Astrocyte (in vitro differentiated cells and primary cell): ENCODE results near the gene N4BP3. TPM values are rescaled to one million over a fixed set of nuclear protein-coding genes. Genes with fewer than 3 reads are reported as not detected.

ENCODE experiments used
- DNase-seq: peaks from one replicate; pipeline ENCODE4 v3.0.0-alpha.2; 2010; ENCODE audit warnings: low read depth
- FAIRE-seq: peaks from 2 replicates; lab custom pipeline; 2011; peaks lifted over from hg19 to GRCh38; lab: Jason Lieb, UNC
- H2AFZ ChIP-seq: 2 replicates; pipeline ENCODE4 v1.6.0; 2012; ENCODE audit warnings: low read depth, low read length, inconsistent platforms
- H3K27ac ChIP-seq: 2 replicates; pipeline ENCODE4 v1.5.1; 2011; ENCODE audit warnings: low read depth, low read length, inconsistent platforms
- H3K27me3 ChIP-seq: 2 replicates; pipeline ENCODE4 v1.6.0; 2011; ENCODE audit warnings: low read length, inconsistent platforms; ENCODE audit not compliant: insufficient read depth
- H3K36me3 ChIP-seq: 2 replicates; pipeline ENCODE4 v1.5.1; 2011; ENCODE audit warnings: low read length, inconsistent platforms; ENCODE audit not compliant: insufficient read depth
- H3K4me1 ChIP-seq: 2 replicates; pipeline ENCODE4 v1.5.1; 2011; ENCODE audit warnings: low read length, inconsistent platforms; ENCODE audit not compliant: insufficient read depth
- H3K4me2 ChIP-seq: 2 replicates; pipeline ENCODE4 v1.6.0; 2012; ENCODE audit warnings: low read length, inconsistent platforms
- H3K4me3 ChIP-seq: 2 replicates; pipeline ENCODE4 v1.5.1; 2011; ENCODE audit warnings: low read depth, mild to moderate bottlenecking, low read length, inconsistent platforms; ENCODE audit not compliant: insufficient read depth
- H3K79me2 ChIP-seq: 2 replicates; pipeline ENCODE4 v1.6.0; 2012; ENCODE audit warnings: mild to moderate bottlenecking, low read length, inconsistent platforms; ENCODE audit not compliant: insufficient read depth
- H3K9ac ChIP-seq: 2 replicates; pipeline ENCODE4 v1.6.0; 2012; ENCODE audit warnings: mild to moderate bottlenecking, low read length, inconsistent platforms
- H3K9me3 ChIP-seq: 2 replicates; pipeline ENCODE4 v1.5.1; 2012; ENCODE audit warnings: low read depth, mild to moderate bottlenecking, low read length, inconsistent platforms; ENCODE audit not compliant: insufficient read depth
- H4K20me1 ChIP-seq: 2 replicates; pipeline ENCODE4 v1.6.0; 2012; ENCODE audit warnings: low read length, inconsistent platforms; ENCODE audit not compliant: insufficient read depth
- H3K27ac Mint-ChIP-seq: one replicate; pipeline ENCODE4 v1.8.0; 2021; ENCODE audit warnings: mild to moderate bottlenecking, mixed read lengths; ENCODE audit not compliant: unreplicated experiment
- H3K27me3 Mint-ChIP-seq: one replicate; pipeline ENCODE4 v1.8.0; 2021; ENCODE audit warnings: low read depth, mixed read lengths; ENCODE audit not compliant: unreplicated experiment
- H3K36me3 Mint-ChIP-seq: one replicate; pipeline ENCODE4 v1.8.0; 2021; ENCODE audit warnings: low read depth, mixed read lengths; ENCODE audit not compliant: unreplicated experiment
- H3K4me1 Mint-ChIP-seq: one replicate; pipeline ENCODE4 v1.8.0; 2021; ENCODE audit warnings: low read depth, mixed read lengths; ENCODE audit not compliant: unreplicated experiment
- H3K4me3 Mint-ChIP-seq: one replicate; pipeline ENCODE4 v1.8.0; 2021; ENCODE audit warnings: mild to moderate bottlenecking, moderate library complexity, mixed read lengths; ENCODE audit not compliant: unreplicated experiment
- H3K9me3 Mint-ChIP-seq: one replicate; pipeline ENCODE4 v1.8.0; 2021; ENCODE audit warnings: mild to moderate bottlenecking, mixed read lengths; ENCODE audit not compliant: unreplicated experiment
- CTCF ChIP-seq: IDR thresholded peaks from 2 replicates; pipeline ENCODE4 v1.5.1; 2011; ENCODE audit warnings: low read depth, mild to moderate bottlenecking, inconsistent platforms, low read length, moderate library complexity; ENCODE audit not compliant: insufficient read depth
- EZH2 ChIP-seq: IDR thresholded peaks from 2 replicates; pipeline ENCODE4 v1.6.1; 2012; ENCODE audit warnings: mild to moderate bottlenecking, low read length, inconsistent platforms; ENCODE audit not compliant: insufficient read depth
- total RNA-seq: library from RNA; stranded (reverse); gene quantifications from 2 replicates; pipeline ENCODE4 v1.2.1, GENCODE V29; 2021

N4BP3 gene
- total RNA-seq, 1 donor from 2014 or later, result 1.3 TPM

- Histone ChIP-seq H3K4me3 (no peak overlapping the region), H3K9me3 (no peaks in the 10 kb centered on the region), H3K27me3 (no peaks in the 10 kb centered on the region), H2AFZ (no peak overlapping the region), H4K20me1 (peaks cover 34% of the 10 kb centered on the region), H3K79me2 (peaks cover 12% of the 10 kb centered on the region), H3K4me1 (peaks cover 1% of the 10 kb centered on the region), H3K9ac (no peak overlapping the region), H3K27ac (no peak overlapping the region), H3K4me2 (no peak overlapping the region), H3K36me3 (peaks cover 46% of the 10 kb centered on the region)
- FAIRE-seq (no peak), DNase-seq (no peak)
- Mint-ChIP-seq H3K4me1 (peaks cover 5% of the 10 kb centered on the region), H3K27me3 (no peaks in the 10 kb centered on the region), H3K27ac (no peak overlapping the region), H3K9me3 (no peaks in the 10 kb centered on the region), H3K36me3 (peaks cover 15% of the 10 kb centered on the region), H3K4me3 (no peak overlapping the region)
- no peak for TF ChIP-seq CTCF
These were observed 34.1 kb downstream of the N4BP3 start for GRCh38 chr5:178147406-178147805.

- DNase-seq (peak; percentile 22), FAIRE-seq (no peak)
- Histone ChIP-seq H3K4me3 (no peak overlapping the region), H3K9ac (no peak overlapping the region), H4K20me1 (peaks cover 34% of the 10 kb centered on the region), H3K36me3 (peaks cover 39% of the 10 kb centered on the region), H3K4me2 (no peak overlapping the region), H3K9me3 (no peaks in the 10 kb centered on the region), H3K79me2 (peaks cover 25% of the 10 kb centered on the region), H3K27ac (no peak overlapping the region), H2AFZ (no peak overlapping the region), H3K27me3 (no peaks in the 10 kb centered on the region), H3K4me1 (peaks cover 9% of the 10 kb centered on the region)
- Mint-ChIP-seq H3K9me3 (no peaks in the 10 kb centered on the region), H3K4me1 (peaks cover 10% of the 10 kb centered on the region), H3K27ac (no peak overlapping the region), H3K27me3 (no peaks in the 10 kb centered on the region), H3K36me3 (peaks cover 14% of the 10 kb centered on the region), H3K4me3 (no peak overlapping the region)
- TF ChIP-seq CTCF (no peak), EZH2 (no peak)
These were observed 36.0 kb downstream of the N4BP3 start for GRCh38 chr5:178149199-178149932.
